Stimulated activated CD8-positive, alpha-beta memory T cell treated with anti-CD3 and anti-CD28 coated beads, Interleukin-15, amount 100 ng/mL, for 1 hour (primary cell): ENCODE results near the gene CDK5RAP3.
"Not testable (repeated sequence)": the region's sequence is repeated elsewhere in the genome, so short reads cannot be mapped to it uniquely, and the experiment has no call there.

Experiments
- DNase-seq: peaks from one replicate; pipeline ENCODE4 v3.0.0-alpha.2; 2020; ENCODE audit warnings: low read depth

Gene CDK5RAP3

DNA sequence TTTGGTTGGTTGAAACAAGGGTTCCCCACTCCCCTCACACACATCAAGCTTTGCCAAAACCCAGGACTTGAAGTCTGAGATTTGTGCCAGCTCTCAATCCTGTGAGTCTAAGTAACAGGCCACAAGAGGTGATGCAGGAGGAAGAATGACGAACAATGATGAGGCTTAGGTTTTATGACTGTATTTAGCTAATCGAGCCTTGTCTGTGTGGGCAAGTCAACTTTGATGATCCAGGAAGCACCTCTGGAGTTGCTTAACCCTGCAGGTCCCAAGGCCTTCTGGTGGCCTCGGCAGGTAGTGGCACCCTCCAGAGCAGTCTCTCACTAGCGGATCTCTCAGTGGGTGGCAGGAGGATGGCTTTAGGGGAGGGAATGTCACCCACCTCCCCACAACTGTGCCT, 28.7 kb downstream of the CDK5RAP3 start:
- no peak for DNase-seq

DNA sequence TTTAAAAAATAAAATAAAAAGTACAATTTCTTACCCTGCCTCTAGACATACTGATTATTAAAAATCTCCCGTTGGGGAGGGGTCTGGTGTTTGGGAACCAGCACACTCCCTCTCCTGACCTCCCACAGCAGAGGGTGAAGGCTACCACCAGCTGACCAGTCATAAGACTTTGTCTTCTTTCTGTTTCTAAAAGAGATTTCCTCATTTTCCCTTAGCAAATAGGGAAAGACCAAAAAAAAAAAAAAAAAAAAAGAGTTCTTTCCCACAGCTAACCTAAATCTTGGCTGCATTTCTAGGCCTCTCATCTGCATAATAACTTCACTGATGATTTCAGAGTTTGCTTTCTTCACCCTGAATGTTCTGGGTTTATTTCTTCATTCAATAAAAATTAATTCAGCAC, 30.3 kb downstream of the CDK5RAP3 start:
- DNase-seq = no peak

DNA sequence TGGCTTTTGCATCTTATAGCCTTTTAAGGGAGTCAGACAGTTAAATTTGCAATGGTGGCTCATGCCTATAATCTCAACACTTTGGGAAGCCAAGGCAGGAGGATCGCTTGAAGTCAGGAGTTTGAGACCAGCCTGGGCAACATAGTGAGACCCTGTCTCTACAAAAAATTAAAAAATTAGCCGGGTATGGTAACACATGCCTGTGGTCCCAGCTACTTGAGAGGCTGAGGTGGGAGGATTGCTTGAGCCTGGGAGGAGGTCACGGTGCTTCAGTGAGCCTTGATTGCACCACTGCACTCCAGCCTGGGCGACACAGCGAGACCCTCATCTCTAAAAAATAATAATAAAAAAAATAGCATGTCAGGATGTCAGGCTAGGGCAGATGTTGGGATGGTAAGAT, 30.7 kb downstream of the CDK5RAP3 start:
- DNase-seq = not testable (repeated sequence)

DNA sequence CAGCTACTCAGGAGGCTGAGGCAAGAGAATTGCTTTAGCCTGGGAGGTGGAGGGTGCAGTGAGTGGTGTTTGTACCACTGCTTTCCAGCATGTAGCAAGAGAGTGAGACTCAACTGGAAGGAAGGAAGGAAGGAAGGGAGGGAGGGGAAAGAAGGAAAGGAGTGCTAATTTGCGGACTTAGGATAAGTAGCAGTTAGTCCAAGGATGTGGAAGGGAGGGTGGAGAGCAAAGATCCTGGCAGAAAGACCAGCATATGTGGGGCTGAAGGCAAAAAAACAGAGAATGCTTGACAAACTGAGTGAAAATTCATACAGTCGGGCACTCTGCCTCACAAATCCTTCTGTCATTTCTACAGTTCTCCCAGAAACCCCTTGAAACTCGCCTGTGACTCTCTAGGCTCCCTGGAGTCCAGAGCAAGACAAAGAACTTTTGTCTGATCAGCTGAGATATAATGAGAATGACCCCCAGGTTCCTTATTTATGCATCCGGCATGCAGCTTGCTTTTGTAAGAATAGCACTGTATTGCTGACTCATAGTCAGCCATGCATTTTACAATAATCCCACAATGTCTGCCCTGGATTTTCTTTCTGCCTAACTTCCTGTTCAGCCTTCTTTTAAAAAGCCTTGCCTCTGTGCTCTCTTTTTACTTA, 31.5 kb downstream of the CDK5RAP3 start:
- no peak for DNase-seq

DNA sequence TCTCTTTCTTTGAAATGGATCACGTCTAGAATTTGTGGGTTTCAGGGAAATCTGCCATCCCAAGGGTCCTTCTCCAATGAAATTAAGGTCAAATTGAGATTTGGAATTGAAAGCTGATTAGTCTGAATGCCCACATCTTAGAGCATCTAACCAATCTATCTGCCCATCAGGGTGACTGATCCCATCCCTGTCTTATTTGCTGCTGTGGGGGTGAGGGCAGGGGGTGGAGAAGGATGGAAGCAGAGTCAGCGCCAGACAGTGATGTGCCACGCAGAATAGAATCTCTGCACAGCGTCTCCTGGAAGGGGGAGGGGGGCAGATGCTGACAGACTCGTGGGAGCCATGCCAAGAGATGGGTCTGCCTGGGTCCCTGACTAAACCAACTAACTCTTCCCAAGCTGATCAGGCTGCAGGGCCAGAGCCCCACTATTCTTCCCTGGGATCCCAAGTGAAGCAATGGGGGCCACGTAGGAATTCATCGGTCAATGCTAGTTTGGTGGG, 32.1 kb downstream of the CDK5RAP3 start:
- no peak for DNase-seq

DNA sequence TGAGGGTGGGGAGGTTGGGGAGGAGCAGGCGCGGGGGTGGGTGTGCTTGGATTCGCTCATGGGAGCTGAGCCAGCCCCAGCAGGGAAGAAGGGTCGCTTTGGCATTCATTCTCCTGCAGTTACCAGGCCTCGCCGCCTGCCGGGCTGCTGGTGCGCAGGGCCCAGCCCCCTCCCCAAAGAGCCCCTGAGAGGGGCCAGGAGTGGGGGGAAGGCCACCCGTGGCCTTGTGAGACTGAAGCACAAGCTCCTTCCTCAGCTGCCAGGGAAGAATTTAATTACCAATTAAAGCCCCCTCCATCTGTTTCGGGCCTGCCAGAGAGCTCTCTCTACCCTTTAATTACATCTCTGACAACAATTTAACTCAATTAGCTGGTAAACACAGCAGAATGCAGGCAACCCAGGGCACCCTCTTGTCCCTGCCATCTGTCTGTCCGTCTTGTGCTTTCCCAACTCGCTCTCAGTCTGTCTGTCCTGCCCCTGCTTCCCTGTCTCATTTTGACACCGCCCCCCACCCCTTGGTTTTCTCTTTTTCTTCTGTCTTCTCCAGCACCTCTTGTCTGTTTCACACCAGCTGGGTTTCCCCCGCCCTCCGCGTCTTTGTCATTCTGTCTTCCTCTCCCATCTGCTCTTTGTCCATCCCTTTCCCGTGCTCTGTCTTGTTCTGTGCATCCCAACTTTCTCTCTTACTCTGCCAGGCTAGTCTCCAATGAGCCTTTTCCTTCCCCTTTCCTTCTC, 32.7 kb downstream of the CDK5RAP3 start:
- no peak for DNase-seq

DNA sequence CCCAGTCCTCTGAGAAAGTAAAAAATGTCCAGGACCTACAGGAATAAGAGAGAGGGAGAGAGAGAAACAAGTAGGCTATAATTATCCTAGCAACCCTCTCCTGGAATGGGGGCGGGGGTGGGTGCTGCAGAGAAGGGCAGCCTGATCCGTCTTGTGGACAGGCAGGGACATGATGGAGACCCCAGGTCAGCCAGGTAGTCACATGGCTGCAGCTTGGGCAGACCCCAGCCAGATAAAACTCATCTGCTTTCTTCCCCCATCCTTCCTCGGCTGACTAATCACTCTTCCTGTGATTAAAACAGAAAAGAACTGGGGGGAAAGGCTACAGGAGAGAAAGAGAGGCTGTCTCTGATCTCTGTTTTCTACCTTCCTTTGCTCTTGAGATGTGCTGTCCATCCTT, 34.1 kb downstream of the CDK5RAP3 start:
- DNase-seq = no peak

DNA sequence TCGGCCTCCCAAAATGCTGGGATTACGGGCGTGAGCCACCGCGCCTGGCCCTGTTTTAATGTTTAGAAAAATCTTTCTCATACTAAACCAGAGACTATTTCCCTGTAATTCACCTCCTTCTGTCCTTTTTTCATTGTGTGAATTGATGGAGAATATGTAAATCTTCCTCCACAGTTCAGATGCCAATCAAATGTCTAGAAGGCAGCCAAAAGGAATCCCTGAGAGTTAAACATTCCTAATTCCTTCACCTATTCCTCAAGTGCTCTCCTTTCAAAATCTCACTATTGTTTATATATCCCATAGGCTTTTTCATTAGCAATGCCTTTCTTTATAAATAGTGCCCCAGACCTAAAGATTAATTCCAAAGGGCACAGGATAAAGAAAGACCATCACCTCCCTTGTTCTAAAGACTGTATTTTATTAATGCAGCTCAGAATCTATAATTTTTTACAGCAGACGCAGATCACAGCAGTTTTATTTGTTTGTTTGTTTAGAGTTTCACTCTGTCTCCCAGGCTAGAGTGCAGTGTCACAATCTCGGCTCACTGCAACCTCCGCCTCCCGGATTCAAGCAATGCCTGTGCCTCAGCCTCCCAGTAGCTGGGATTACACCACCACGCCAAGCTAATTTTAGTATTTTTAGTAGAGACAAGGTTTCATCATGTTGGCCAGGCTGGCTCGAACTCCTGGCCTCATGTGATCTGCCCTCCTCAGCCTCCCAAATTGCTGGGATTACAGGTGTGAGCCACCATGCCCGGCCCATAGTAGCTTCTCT, 36.2 kb downstream of the CDK5RAP3 start:
- DNase-seq = no peak

DNA sequence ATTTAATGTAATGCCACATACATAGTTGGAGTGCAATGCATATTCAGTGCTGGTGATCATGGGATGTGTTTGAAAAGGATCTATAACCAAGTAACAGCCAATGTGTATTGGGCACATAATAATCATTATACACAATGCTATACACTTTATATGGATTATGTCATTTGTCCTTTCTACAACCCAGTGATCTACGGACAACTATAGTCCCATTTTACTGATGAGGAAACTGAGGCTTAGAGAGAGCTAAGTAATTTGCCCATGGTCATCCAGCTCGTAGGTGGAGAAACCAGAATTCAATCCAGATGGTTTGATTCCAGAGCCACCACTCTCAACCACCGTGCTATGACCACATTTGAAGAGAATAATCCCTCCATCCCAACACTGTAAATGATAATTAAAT, 39.3 kb downstream of the CDK5RAP3 start:
- no peak for DNase-seq

DNA sequence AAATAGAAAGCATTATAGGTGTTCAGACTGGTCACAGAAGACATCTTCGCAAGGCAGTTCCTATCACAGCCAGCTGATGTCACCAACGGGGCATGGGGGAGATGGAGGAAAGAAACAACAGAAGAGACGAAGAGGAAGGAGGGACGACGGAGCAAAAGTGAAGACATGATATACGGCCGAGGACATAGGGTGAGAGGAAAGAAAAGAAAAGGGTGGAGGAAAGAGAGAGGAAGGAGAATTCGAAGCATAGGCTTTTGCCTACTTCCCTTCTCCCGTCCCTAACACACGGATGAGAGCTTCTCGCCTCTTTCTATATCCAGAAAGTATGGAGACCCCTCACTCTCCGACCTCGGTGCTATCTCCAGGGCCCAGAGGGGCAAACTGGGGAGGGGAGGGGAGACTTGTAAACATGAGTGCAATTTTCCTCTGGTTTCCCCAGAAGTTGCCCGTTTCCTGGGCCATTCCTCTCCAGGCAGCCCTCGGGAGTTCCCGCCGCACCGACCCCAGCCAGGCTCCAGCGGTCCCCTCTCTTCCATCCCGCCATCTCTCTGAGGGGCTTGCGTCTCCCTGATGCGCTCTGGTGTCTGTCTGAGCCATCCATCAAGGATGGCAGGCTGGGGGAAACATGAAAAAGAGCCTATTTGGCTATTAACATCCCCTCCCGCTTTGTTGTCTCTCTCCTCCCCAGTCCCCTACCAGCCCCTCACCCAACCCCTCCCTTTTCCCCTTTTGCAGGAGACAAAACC, 40.7 kb downstream of the CDK5RAP3 start:
- DNase-seq = no peak

DNA sequence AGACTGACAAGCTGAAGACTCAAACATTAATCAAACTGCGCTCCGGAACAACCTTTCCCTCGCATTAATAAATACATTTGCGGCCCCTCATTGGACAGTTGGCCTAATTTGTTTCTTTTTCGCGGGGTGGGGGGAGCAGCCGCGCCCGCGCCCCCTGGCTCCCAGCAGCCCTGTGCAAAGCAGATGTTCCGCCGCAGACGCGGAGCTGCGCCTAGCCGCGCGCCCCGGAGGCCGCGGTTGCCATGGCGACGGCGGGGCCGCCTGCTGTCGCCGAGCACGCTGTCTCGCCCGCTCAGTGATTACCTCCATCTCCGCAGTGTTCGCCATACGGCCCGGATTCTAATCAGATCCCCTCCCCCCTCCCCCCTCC, 41.2 kb downstream of the CDK5RAP3 start:
- no peak for DNase-seq

DNA sequence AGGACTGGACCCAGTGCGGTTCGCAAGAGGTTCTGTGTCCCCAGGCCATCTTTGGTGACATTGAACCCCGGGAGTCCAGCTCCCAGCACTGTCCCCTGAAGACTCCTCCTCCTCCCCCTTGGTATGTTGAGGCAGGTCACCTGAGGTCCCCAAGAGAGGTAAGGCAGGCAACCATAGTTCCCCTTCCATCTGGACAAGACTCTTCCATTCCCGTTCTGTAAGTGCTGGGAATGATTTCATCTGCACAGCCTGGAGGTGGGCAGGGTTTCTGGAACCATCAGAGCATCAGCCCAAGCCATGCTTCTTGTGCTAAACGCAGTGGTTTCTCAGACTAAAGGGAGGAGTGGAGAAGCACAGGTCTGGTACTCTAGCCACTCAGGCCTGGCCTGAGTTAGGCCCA, 41.7 kb downstream of the CDK5RAP3 start:
- DNase-seq = no peak

DNA sequence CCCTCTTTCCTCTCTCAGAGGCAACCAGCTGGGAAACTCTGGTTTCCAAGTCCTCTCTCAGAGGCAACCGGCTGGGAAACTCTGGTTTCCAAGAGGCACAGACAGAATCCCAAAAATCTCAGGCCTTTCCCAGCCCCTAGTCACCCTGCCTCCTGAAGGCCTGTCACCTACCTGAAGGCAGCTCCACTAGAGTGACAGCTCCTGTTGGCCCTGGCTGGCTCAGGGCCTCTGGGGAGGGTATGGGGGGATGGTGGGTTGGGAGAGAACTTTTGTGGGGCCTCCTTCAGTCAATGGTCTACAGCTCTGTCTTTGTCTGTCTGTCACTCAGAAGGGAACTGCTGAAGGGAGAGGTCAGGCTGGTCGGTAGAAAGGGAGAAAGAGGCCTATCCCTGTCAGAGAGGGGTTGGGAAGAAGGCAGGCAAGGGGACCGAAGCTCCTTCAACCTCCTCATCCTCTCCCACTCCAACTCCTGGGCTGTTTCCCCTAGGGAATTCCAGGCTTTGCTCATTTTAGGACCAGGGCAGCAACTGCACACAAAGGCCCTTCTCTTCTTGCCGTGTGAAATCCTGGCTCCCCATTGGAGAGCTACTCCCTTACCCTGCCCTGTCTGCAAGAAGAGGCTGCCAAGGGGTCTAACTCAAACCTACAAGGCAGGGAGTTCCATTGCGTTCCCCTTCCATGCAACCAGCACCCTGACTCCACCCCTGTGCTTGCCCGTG, 43.1 kb downstream of the CDK5RAP3 start:
- DNase-seq = no peak

DNA sequence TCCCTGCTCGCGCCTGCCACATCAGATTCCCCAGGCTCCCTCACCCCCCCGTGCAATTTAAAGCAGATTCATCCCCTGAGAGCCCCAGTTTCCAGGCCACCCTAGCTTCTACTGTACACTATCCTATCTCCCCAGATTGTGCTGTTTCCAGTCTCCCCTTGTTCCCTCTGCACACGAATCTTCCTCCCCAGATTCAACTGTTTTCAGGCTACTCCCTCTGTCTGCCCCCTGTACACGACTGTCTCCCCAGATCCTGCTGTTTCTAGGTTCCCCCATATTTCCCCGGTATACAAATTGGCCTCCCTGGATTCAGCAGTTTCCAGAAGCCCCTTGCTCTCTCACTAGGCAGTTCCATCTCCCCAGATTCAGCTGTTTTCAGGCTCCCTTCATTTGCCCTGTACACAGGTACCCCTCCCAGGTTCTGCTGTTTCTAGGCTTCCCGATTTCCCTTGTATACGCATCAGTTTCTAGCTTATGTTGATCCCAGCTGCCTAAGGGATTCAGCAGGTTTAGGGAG, 43.7 kb downstream of the CDK5RAP3 start:
- DNase-seq = no peak

DNA sequence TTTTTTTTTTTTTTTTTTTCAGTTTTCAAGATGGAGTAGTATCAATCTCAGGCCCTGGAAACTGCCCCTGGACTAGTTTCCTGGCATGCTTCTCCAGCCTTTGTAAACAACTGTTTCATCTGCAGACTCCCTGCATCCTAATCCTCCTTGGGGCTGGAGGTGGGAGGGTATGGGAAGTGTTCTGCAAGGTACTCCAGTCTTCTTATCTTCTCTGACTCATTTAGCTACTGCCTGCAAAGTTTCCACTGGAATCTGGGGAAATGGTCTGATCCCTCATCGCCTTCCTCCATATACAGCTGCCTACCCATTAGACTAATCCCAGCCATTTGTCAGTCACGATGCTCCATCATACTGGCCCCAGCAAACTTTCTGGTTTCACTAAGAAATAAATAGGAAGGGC, 45.2 kb downstream of the CDK5RAP3 start:
- no peak for DNase-seq

DNA sequence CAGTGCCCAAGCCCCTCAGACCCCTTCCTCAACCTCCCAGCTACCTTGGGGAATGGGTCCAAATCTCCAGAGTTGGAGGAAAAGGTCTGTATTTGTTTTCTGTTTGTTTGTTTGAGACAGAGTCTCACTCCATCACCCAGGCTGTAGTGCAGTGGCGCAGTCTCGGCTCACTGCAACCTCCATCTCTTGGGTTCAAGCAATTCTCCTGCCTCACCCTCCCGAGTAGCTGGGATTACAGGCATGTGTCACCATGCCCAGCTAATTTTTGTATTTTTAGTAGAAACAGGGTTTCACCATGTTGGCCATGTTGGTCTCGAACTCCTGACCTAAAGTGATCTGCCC, 46.9 kb downstream of the CDK5RAP3 start:
- DNase-seq = not testable (repeated sequence)

DNA sequence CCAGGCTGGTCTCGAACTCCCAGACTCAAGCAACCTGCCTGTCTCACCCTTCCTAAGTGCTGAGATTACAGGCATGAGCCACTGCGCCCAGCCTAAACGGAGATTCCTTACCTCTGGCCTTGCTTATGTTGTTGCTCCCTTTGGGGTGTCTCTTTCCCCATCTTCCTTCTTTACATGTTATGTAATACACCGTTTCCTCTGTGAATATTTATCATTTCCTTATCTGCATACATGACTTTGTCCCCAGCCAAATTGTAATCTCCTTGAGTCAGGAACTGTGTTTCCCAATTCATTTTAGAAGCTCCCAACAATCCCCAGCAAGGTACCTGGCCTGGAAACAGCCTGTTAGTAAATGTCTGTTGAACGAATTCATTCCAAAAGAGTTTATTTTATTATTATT, 51.0 kb downstream of the CDK5RAP3 start:
- DNase-seq = no peak

DNA sequence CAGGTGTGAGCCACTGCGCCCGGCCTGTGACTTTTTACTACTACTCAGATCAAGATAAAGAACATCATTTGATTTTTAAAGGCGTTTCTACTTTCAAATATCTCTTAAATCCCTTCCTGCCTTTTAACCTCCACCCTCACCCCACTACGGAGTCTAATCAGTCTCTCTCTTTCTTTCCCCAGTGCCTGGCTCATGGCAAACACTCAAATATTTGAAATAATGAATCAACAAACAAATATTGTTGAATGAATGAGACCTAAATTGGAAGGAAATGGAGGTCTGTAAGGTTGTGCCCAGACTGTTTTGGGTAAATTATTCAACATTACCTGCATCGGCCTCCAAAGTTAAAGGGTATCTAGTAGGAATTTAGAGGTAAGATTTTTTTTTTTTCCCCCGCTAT, 52.0 kb downstream of the CDK5RAP3 start:
- no peak for DNase-seq

DNA sequence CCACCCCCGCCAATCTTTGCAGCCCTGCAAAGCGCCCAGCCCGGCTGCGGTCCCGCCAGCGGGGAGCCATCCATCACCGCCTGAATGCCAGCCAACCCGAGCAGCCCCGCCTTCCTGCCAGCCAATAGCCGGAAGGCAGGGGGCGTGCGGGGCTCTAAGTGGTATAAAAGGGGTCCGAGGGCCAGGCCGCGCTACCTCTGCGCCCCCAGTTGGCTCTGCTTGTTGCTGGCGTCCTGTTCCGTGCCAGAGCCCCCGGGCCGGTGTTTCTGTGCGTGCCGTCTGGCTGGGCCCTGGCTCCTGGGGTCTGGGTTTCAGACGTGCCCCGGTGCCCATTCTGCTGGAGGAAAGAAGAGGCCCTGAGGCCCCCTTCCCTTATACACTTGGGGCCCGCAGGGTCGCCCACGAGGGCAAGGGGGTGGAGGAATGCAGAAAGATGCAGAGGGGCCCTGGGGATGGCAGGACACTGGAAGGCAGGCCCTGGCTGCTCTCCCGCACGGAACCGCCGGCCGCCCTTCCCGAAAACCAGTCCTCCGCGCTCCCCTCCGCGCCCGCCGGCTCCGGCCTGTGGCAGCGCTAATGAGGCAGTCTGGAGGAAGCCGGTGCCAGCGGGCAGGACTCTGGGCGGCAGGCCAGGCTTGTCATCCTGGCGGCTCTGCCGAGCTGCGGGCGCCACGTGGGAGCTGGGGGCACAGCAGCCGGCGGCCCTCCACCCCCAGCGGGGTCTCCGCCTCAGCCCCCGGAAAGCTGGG, 52.7 kb downstream of the CDK5RAP3 start:
- DNase-seq = no peak

DNA sequence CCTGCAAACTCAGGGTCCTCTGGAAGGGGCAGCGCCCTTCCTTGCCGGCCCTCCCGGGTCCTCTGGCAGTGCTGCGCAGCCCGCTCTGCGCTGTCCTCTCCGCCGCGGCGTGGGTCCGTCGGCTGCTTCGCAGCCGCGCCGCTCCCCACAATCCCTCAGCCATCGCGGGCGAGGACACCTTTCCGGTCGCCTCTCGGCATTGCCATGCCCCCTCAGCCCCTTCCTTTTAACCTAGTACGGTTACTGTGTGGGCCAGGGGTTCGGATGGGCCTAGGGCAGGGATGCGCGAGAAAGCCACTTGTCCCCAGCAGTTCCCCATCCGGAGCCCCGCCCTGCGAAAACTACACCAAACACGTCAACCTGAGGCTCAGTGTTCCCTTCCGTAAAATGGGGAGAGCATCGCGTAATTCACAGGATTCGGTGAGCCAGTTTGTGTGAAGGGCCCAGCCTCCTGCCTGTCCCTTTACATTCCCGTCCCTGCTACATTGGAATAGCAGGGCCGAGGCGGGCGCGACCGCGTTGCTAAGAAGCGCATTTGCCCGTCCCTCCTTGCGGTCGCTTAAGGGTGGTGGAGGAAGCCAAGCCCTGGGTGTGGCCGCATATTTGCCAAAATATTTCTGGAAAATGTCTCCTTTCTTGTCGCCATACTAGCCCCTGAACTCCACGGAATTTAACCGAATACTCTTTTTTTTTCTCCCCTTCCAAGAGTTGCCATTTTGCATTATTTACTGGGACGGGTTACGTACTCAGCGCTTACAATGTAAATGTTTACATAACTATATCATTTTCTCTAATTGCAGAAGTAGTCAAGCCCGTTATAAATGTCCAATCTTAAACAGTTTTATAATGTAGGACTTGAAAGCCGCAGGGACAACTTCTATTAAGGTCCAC, 53.5 kb downstream of the CDK5RAP3 start:
- no peak for DNase-seq
